IMR-90 (cell line): ENCODE measurements around the gene CCDC70. TPM values are rescaled to one million over a fixed set of nuclear protein-coding genes. Genes with fewer than 3 reads are reported as not detected.

ENCODE experiments used
- ATAC-seq: fragments of 200-7000 bp; cut with Tn5 transposase; 2 replicates; pipeline ENCODE4 v1.9.1; 2020; ENCODE audit warnings: low read depth, mild to moderate bottlenecking, moderate library complexity
- BruUV-seq: library from RNA; stranded (reverse); fragments of 400-500 nt; replicated peaks from 2 replicates; lab custom pipeline; 2021; lab: Mats Ljungman, UMichigan
- CTCF ChIA-PET: fragments of 300-600 bp; formaldehyde crosslinking; extraction: SDS; loops from one replicate; lab custom pipeline; 2021; ENCODE audit warnings: antibody characterized with exemption; lab: Yijun Ruan, JAX
- POLR2A ChIA-PET: fragments of 300-600 bp; sonication (Branson Sonifier 250); formaldehyde crosslinking; loops from one replicate; lab custom pipeline; 2022; ENCODE audit warnings: antibody characterized with exemption; ENCODE audit not compliant: unreplicated experiment; lab: Charles Lee
- DNase-seq: peaks from one replicate; pipeline ENCODE4 v3.0.0; 2013
- H2AFZ ChIP-seq: replicated peaks from 2 replicates; pipeline ENCODE3; 2013; ENCODE audit warnings: low read length, mild to moderate bottlenecking; ENCODE audit not compliant: poor library complexity
- H2AK5ac ChIP-seq: 2 replicates; pipeline ENCODE4 v1.6.1; 2013; ENCODE audit warnings: low read depth, low read length, inconsistent platforms
- H2AK9ac ChIP-seq: replicated peaks from 2 replicates; pipeline ENCODE3; 2013; ENCODE audit warnings: mild to moderate bottlenecking, low read depth, low read length, moderate library complexity; ENCODE audit not compliant: poor library complexity
- H2BK120ac ChIP-seq: 2 replicates; pipeline ENCODE4 v1.6.1; 2013; ENCODE audit warnings: low read depth, low read length, inconsistent platforms
- H2BK15ac ChIP-seq: 3 replicates; pipeline ENCODE4 v1.6.1; 2013; ENCODE audit warnings: low read depth, low read length, inconsistent platforms
- H2BK20ac ChIP-seq: 2 replicates; pipeline ENCODE4 v1.6.1; 2013; ENCODE audit warnings: low read depth, mild to moderate bottlenecking, inconsistent platforms, low read length, moderate library complexity
- H2BK5ac ChIP-seq: 2 replicates; pipeline ENCODE4 v1.6.1; 2013; ENCODE audit warnings: mild to moderate bottlenecking, low read depth, low read length, inconsistent platforms; ENCODE audit not compliant: poor library complexity, severe bottlenecking
- H3K14ac ChIP-seq: replicated peaks from 2 replicates; pipeline ENCODE4 v1.6.1; 2013; ENCODE audit warnings: low read depth, low read length, inconsistent platforms
- H3K18ac ChIP-seq: 2 replicates; pipeline ENCODE4 v1.6.1; 2013; ENCODE audit warnings: low read depth, low read length, control low read depth
- H3K23ac ChIP-seq: 2 replicates; pipeline ENCODE4 v1.6.1; 2013; ENCODE audit warnings: low read depth, low read length, inconsistent platforms
- H3K27ac ChIP-seq: 2 replicates; pipeline ENCODE4 v1.5.1; 2013; ENCODE audit warnings: mild to moderate bottlenecking, control low read depth, low read length; ENCODE audit not compliant: insufficient read depth
- H3K27me3 ChIP-seq: 2 replicates; pipeline ENCODE4 v1.6.1; 2013; ENCODE audit warnings: low read length; ENCODE audit not compliant: control insufficient read depth, insufficient read depth
- H3K36me3 ChIP-seq: 2 replicates; pipeline ENCODE4 v1.6.1; 2013; ENCODE audit warnings: low read length, mixed read lengths; ENCODE audit not compliant: control insufficient read depth, insufficient read depth
- H3K4ac ChIP-seq: 2 replicates; pipeline ENCODE4 v1.6.1; 2013; ENCODE audit warnings: low read depth, low read length, inconsistent platforms
- H3K4me1 ChIP-seq: 2 replicates; pipeline ENCODE4 v1.6.1; 2013; ENCODE audit warnings: low read length, mixed read lengths; ENCODE audit not compliant: control insufficient read depth, insufficient read depth
- H3K4me2 ChIP-seq: 2 replicates; pipeline ENCODE4 v1.6.1; 2013; ENCODE audit warnings: low read depth, mild to moderate bottlenecking, control low read depth, low read length, moderate library complexity
- H3K4me3 ChIP-seq: 2 replicates; pipeline ENCODE4 v1.5.1; 2013; ENCODE audit warnings: low read depth, mild to moderate bottlenecking, control low read depth, low read length, moderate library complexity; ENCODE audit not compliant: insufficient read depth
- H3K56ac ChIP-seq: 2 replicates; pipeline ENCODE4 v1.6.1; 2013; ENCODE audit warnings: low read length, inconsistent platforms; ENCODE audit not compliant: insufficient read depth; ENCODE audit errors: extremely low read depth
- H3K79me1 ChIP-seq, 2 experiments: 2 replicates each; pipeline ENCODE4 v1.6.1; 2013; ENCODE audit warnings: low read length in 2 of 2, inconsistent platforms in 1 of 2, low read depth in 1 of 2
- H3K9ac ChIP-seq: 2 replicates; pipeline ENCODE4 v1.6.1; 2013; ENCODE audit warnings: low read depth, low read length, control low read depth
- H3K9me1 ChIP-seq: 2 replicates; pipeline ENCODE4 v1.6.1; 2013; ENCODE audit warnings: low read length, inconsistent platforms; ENCODE audit not compliant: insufficient read depth
- H3K9me3 ChIP-seq: 2 replicates; pipeline ENCODE4 v1.6.1; 2013; ENCODE audit warnings: low read length; ENCODE audit not compliant: control insufficient read depth, insufficient read depth
- H4K20me1 ChIP-seq: 2 replicates; pipeline ENCODE4 v1.6.1; 2013; ENCODE audit warnings: low read length, inconsistent platforms; ENCODE audit not compliant: insufficient read depth
- H4K5ac ChIP-seq: 2 replicates; pipeline ENCODE4 v1.6.1; 2013; ENCODE audit warnings: mild to moderate bottlenecking, low read depth, low read length, control low read depth
- H4K8ac ChIP-seq, 2 experiments: 2 replicates each; pipeline ENCODE4 v1.6.1; 2013; ENCODE audit warnings: low read depth in 2 of 2, low read length in 2 of 2, control low read depth in 1 of 2, inconsistent platforms in 1 of 2
- H4K91ac ChIP-seq: 2 replicates; pipeline ENCODE4 v1.6.1; 2013; ENCODE audit warnings: low read depth, low read length, inconsistent platforms; ENCODE audit not compliant: insufficient read depth
- BHLHE40 ChIP-seq: fragments of 150-350 bp; IDR thresholded peaks from 2 replicates; pipeline ENCODE4 v1.6.1; 2016; ENCODE audit warnings: mild to moderate bottlenecking, low read depth, low read length
- CEBPB ChIP-seq: IDR thresholded peaks from 2 replicates; pipeline ENCODE4 v1.6.1; 2012; ENCODE audit warnings: low read depth, low read length, improper control_type of control experiment
- CHD1 ChIP-seq: IDR thresholded peaks from 2 replicates; pipeline ENCODE4 v1.6.1; 2012; ENCODE audit warnings: low read depth, low read length, improper control_type of control experiment
- FOS ChIP-seq: fragments of 150-350 bp; IDR thresholded peaks from 2 replicates; pipeline ENCODE4 v1.6.1; 2016; ENCODE audit warnings: low read depth, low read length
- MAFK ChIP-seq: IDR thresholded peaks from 2 replicates; pipeline ENCODE4 v1.6.1; 2012; ENCODE audit warnings: low read depth, low read length, improper control_type of control experiment
- MAZ ChIP-seq: IDR thresholded peaks from 2 replicates; pipeline ENCODE4 v1.6.1; 2012; ENCODE audit warnings: low read depth, mild to moderate bottlenecking, low read length, improper control_type of control experiment, moderate library complexity, borderline replicate concordance
- NFE2L2 ChIP-seq: fragments of 150-350 bp; IDR thresholded peaks from 2 replicates; pipeline ENCODE4 v1.6.1; 2016; ENCODE audit warnings: low read depth, mild to moderate bottlenecking, low read length
- POLR2A ChIP-seq: IDR thresholded peaks from 2 replicates; pipeline ENCODE4 v1.6.1; 2012; ENCODE audit warnings: mild to moderate bottlenecking, low read depth, low read length
- RAD21 ChIP-seq: IDR thresholded peaks from 2 replicates; pipeline ENCODE4 v1.6.1; 2012; ENCODE audit warnings: low read length, improper control_type of control experiment
- RFX5 ChIP-seq: IDR thresholded peaks from 2 replicates; pipeline ENCODE4 v1.8.0; 2012; ENCODE audit warnings: low read depth, mild to moderate bottlenecking, low read length, moderate library complexity
- SMC3 ChIP-seq: fragments of 150-350 bp; IDR thresholded peaks from 2 replicates; pipeline ENCODE4 v1.6.1; 2016; ENCODE audit warnings: low read depth, mild to moderate bottlenecking, antibody characterized with exemption, low read length, moderate library complexity
- WGBS, 2 experiments: methylation state at CpG; one replicate each; pipeline versions ENCODE4 v1.1.5 to v1.1.7; 2013; ENCODE audit warnings: missing lambda C conversion rate in 2 of 2; ENCODE audit not compliant: insufficient read length in 1 of 2; ENCODE audit errors: extremely low coverage in 2 of 2; 5-methylcytosine and 5-hydroxymethylcytosine counted together
- dilution Hi-C: fragments of 300-500 bp; cut with HindIII; formaldehyde crosslinking; loops from one replicate; pipeline ENCODE4 v1.14.3; 2018; ENCODE audit warnings: low sequenced_read_pairs; ENCODE audit not compliant: unreplicated experiment
- in situ Hi-C: fragments of 300-500 bp; cut with MboI; formaldehyde crosslinking; loops from 3 replicates; pipeline ENCODE4 v1.14.3; 2019; ENCODE audit warnings: low sequenced_read_pairs, inconsistent platforms, mixed read lengths
- intact Hi-C: fragments of 100-400 bp; cut with micrococcal nuclease; formaldehyde crosslinking; loops from 2 replicates; pipeline ENCODE4 v1.10.0; 2022
- polyA plus RNA-seq, 3 experiments: library from polyadenylated mRNA; depleted of rRNA; stranded (reverse); fragments of >200 nt; gene quantifications; 2 replicates each; pipeline ENCODE4 v1.2.3, GENCODE V29; 2012; ENCODE audit warnings: low replicate concordance in 1 of 3
- total RNA-seq: library from RNA; depleted of rRNA; stranded (reverse); fragments of >200 nt; gene quantifications from 2 replicates; pipeline ENCODE4 v1.2.3, GENCODE V29; 2012
- TF ChIP-seq, protein P1 (sequence below): fragments of 150-350 bp; IDR thresholded peaks from 2 replicates; pipeline ENCODE4 v1.6.1; 2016; ENCODE audit warnings: low read depth, mild to moderate bottlenecking, low read length, moderate library complexity, borderline replicate concordance
- TF ChIP-seq, protein P2 (sequence below): conservative IDR thresholded peaks from 2 replicates; pipeline ENCODE4 v1.5.1; 2012; ENCODE audit warnings: mild to moderate bottlenecking, low read depth, low read length, improper control_type of control experiment
- TF ChIP-seq, protein P3 (sequence below): fragments of 150-350 bp; IDR thresholded peaks from 2 replicates; pipeline ENCODE4 v1.6.1; 2017; ENCODE audit warnings: mild to moderate bottlenecking, antibody characterized with exemption, low read length, low read depth

CCDC70 gene
- total and polyA plus RNA-seq, 2 of the 4 experiments (the other 2 are of a cell fraction) = not detected

DNA sequence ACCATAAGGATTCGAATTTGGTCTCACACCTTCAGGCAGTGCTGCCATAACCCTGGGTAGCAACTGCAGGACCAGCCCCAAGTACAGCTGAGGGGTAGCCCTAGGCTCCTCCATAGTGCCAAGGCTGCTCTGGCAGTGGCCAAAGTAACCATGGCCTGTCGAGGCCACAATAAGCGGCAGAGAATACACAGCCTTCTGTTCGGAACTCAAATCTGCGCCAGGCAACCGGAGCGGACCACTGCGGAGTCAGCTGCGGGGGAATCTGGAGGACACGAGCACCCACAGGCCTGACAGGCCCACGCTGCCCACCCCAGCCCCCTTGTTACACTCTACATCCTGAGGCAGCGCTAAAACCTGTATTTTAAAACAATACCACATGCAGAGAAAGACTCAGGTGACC, 48.7 kb downstream of the CCDC70 start:
- Histone ChIP-seq H3K9me3 (no peaks in the 10 kb centered on the region), H3K9ac (no peak overlapping the region), H3K4me1 (no peaks in the 10 kb centered on the region), H2AK9ac (no peak overlapping the region), H3K36me3 (no peaks in the 10 kb centered on the region), H3K4me2 (no peak overlapping the region), H3K4me3 (no peak overlapping the region), H3K27me3 (peaks cover 18% of the 10 kb centered on the region), H3K14ac (no peak overlapping the region), H3K56ac (no peak overlapping the region), H2BK20ac (no peak overlapping the region), H4K8ac (no peak overlapping the region), H2AK5ac (no peak overlapping the region), H2BK120ac (no peak overlapping the region), H3K4ac (no peak overlapping the region), H2AFZ (no peak overlapping the region), H4K5ac (no peak overlapping the region), H2BK15ac (no peak overlapping the region), H2BK5ac (no peak overlapping the region), H4K91ac (no peak overlapping the region), H3K79me1 (no peaks in the 10 kb centered on the region), H3K27ac (no peak overlapping the region), H3K23ac (no peak overlapping the region), H4K20me1 (no peaks in the 10 kb centered on the region), H3K9me1 (no peaks in the 10 kb centered on the region), H3K18ac (no peak overlapping the region)
- no TSS peak for BruUV-seq
- TF ChIP-seq MAZ (no peak), RFX5 (no peak), CEBPB (no peak), NFE2L2 (no peak), SMC3 (no peak), CHD1 (no peak), FOS (no peak), MAFK (no peak), RAD21 (no peak), POLR2A (no peak), BHLHE40 (no peak)
- TF ChIP-seq, protein P1, sequence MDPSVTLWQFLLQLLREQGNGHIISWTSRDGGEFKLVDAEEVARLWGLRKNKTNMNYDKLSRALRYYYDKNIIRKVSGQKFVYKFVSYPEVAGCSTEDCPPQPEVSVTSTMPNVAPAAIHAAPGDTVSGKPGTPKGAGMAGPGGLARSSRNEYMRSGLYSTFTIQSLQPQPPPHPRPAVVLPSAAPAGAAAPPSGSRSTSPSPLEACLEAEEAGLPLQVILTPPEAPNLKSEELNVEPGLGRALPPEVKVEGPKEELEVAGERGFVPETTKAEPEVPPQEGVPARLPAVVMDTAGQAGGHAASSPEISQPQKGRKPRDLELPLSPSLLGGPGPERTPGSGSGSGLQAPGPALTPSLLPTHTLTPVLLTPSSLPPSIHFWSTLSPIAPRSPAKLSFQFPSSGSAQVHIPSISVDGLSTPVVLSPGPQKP = no peak
- TF ChIP-seq, protein P2, sequence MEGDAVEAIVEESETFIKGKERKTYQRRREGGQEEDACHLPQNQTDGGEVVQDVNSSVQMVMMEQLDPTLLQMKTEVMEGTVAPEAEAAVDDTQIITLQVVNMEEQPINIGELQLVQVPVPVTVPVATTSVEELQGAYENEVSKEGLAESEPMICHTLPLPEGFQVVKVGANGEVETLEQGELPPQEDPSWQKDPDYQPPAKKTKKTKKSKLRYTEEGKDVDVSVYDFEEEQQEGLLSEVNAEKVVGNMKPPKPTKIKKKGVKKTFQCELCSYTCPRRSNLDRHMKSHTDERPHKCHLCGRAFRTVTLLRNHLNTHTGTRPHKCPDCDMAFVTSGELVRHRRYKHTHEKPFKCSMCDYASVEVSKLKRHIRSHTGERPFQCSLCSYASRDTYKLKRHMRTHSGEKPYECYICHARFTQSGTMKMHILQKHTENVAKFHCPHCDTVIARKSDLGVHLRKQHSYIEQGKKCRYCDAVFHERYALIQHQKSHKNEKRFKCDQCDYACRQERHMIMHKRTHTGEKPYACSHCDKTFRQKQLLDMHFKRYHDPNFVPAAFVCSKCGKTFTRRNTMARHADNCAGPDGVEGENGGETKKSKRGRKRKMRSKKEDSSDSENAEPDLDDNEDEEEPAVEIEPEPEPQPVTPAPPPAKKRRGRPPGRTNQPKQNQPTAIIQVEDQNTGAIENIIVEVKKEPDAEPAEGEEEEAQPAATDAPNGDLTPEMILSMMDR = no peak
- TF ChIP-seq, protein P3, sequence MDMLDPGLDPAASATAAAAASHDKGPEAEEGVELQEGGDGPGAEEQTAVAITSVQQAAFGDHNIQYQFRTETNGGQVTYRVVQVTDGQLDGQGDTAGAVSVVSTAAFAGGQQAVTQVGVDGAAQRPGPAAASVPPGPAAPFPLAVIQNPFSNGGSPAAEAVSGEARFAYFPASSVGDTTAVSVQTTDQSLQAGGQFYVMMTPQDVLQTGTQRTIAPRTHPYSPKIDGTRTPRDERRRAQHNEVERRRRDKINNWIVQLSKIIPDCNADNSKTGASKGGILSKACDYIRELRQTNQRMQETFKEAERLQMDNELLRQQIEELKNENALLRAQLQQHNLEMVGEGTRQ = no peak
- no peak for ATAC-seq
- dilution Hi-C loops (no loop called here), intact Hi-C loops (no loop called here), in situ Hi-C loops (no loop called here)
- WGBS, 2 experiments = 74% methylated on average over 10 of the region's 12 CpGs; no CpG with 5 or more reads in 1 of the 2 experiments
- ChIA-PET POLR2A (no interaction called here), CTCF (no interaction called here)
- DNase-seq = no peak
